Fibroblast of lung (primary cell): ENCODE results near the gene CBY2. TPM values are rescaled to one million over a fixed set of nuclear protein-coding genes. Genes with fewer than 3 reads are reported as not detected.

ENCODE experiments used
- DNase-seq, 2 donors: peaks; one replicate each; pipeline versions ENCODE4 v3.0.0 to v3.0.0-alpha.2; 2010; ENCODE audit warnings: low read depth in 2 of 2
- H2AFZ ChIP-seq: 2 replicates; pipeline ENCODE4 v1.5.1; 2012; ENCODE audit warnings: low read length, control low read depth, inconsistent platforms
- H3K27ac ChIP-seq: 2 replicates; pipeline ENCODE4 v1.5.1; 2011; ENCODE audit warnings: low read length, control low read depth; ENCODE audit not compliant: insufficient read depth
- H3K27me3 ChIP-seq: 2 replicates; pipeline ENCODE4 v1.5.1; 2011; ENCODE audit warnings: mild to moderate bottlenecking, low read length; ENCODE audit not compliant: control insufficient read depth, insufficient read depth
- H3K36me3 ChIP-seq: 2 replicates; pipeline ENCODE4 v1.5.1; 2011; ENCODE audit warnings: low read length; ENCODE audit not compliant: control insufficient read depth, insufficient read depth
- H3K4me1 ChIP-seq: 2 replicates; pipeline ENCODE4 v1.5.1; 2011; ENCODE audit warnings: low read length; ENCODE audit not compliant: control insufficient read depth, insufficient read depth; ENCODE audit errors: extremely low read depth
- H3K4me2 ChIP-seq: 2 replicates; pipeline ENCODE4 v1.5.1; 2011; ENCODE audit warnings: low read length, control low read depth; ENCODE audit not compliant: insufficient read depth; ENCODE audit errors: extremely low read depth
- H3K4me3 ChIP-seq, 4 experiments: fragments of 200-600 bp in 1 of 4; sonication (generic) in 1 of 4; replicated peaks in 1 of 4; 2 replicates each; pipeline ENCODE4 v1.5.1; 2011 to 2016; ENCODE audit warnings: low read length in 4 of 4, low read depth in 3 of 4, mild to moderate bottlenecking in 3 of 4, control low read depth in 2 of 4, inconsistent platforms in 1 of 4, mixed read lengths in 1 of 4; ENCODE audit not compliant: insufficient read depth in 1 of 4; ENCODE audit errors: control extremely low read depth in 1 of 4
- H3K79me2 ChIP-seq: 2 replicates; pipeline ENCODE4 v1.5.1; 2012; ENCODE audit warnings: mild to moderate bottlenecking, low read length, inconsistent platforms; ENCODE audit not compliant: control insufficient read depth, insufficient read depth
- H3K9ac ChIP-seq: 2 replicates; pipeline ENCODE4 v1.5.1; 2011; ENCODE audit warnings: mild to moderate bottlenecking, low read length, control low read depth; ENCODE audit not compliant: insufficient read depth
- H3K9me3 ChIP-seq: 2 replicates; pipeline ENCODE4 v1.5.1; 2012; ENCODE audit warnings: low read depth, low read length; ENCODE audit not compliant: control insufficient read depth, insufficient read depth
- H4K20me1 ChIP-seq: 2 replicates; pipeline ENCODE4 v1.5.1; 2011; ENCODE audit warnings: low read length; ENCODE audit not compliant: control insufficient read depth, insufficient read depth; ENCODE audit errors: extremely low read depth
- CTCF ChIP-seq, 2 donors: IDR thresholded peaks in 1 of 2; conservative IDR thresholded peaks in 1 of 2; 1 replicate in 1 of 2; 2 replicates in 1 of 2; pipeline ENCODE4 v1.5.1; 2011 to 2012; ENCODE audit warnings: low read length in 2 of 2, control low read depth in 1 of 2, inconsistent platforms in 1 of 2, low read depth in 1 of 2, mild to moderate bottlenecking in 1 of 2
- EZH2 ChIP-seq: IDR thresholded peaks from 2 replicates; pipeline ENCODE4 v1.5.1; 2012; ENCODE audit warnings: low read length, control low read depth, mild to moderate bottlenecking; ENCODE audit errors: missing control alignments
- polyA minus RNA-seq: library from RNA; depleted of rRNA, polyadenylated mRNA; stranded (reverse); fragments of >200 nt; gene quantifications from 2 replicates; pipeline ENCODE4 v1.2.3, GENCODE V29; 2011; ENCODE audit warnings: low replicate concordance
- polyA plus RNA-seq, 2 donors: library from polyadenylated mRNA; depleted of rRNA in 1 of 2; stranded (reverse) in 1 of 2; unstranded in 1 of 2; fragments of >200 nt; gene quantifications; 2 replicates each; pipeline ENCODE4 v1.2.1, GENCODE V29; 2011 to 2012; ENCODE audit warnings: missing spikeins in 1 of 2
- total RNA-seq: library from RNA; depleted of rRNA; stranded (reverse); fragments of >200 nt; gene quantifications from 2 replicates; pipeline ENCODE4 v1.2.1, GENCODE V29; 2014

Gene CBY2
- total RNA-seq (not detected in 2 replicates), polyA plus RNA-seq (not detected in 2 replicates), polyA minus RNA-seq (not detected in 2 replicates)
- not detected in 2 replicates for polyA plus RNA-seq (2012)

GRCh38 chr13:45702088-45702487 lies at the start of gene CBY2:
Gene CBY2 (plus strand): TSS chr13:45702320. CDS start chr13:45702391, 71 bp downstream.
- no peak within 1 kb of the TSS for H3K4me3 ChIP-seq
- H3K9me3 ChIP-seq: no peaks in the 10 kb centered on the region
- no peaks in the 10 kb centered on the region for H3K27me3 ChIP-seq
- no peaks in the 10 kb centered on the region for H4K20me1 ChIP-seq
- DNase-seq: no peak
- H3K79me2 ChIP-seq: no peaks in the 10 kb centered on the region
- H3K4me1 ChIP-seq: no peaks in the 10 kb centered on the region
- H3K4me2 ChIP-seq: no peak within 1 kb of the TSS
- TF ChIP-seq EZH2 (no peak), CTCF (conservative IDR thresholded peaks at IDR 0.05 in 1 of 2, IDR thresholded peaks at IDR 0.05 in 1 of 2; ENCODE audit: low read depth in 1 of 2, low read length in 2 of 2) (no peak)
- H3K9ac ChIP-seq: no peak within 1 kb of the TSS
- no peak within 1 kb of the TSS for H3K27ac ChIP-seq
- no peak within 1 kb of the TSS for H2AFZ ChIP-seq
- H3K36me3 ChIP-seq: no peaks in the 10 kb centered on the region

- no peaks in the 10 kb centered on the region for H3K9me3 ChIP-seq
- H3K27ac ChIP-seq: no peak overlapping the region
- no peak for DNase-seq
- H3K27me3 ChIP-seq: no peaks in the 10 kb centered on the region
- no peak overlapping the region for H3K9ac ChIP-seq
- H3K79me2 ChIP-seq: no peaks in the 10 kb centered on the region
- no peaks in the 10 kb centered on the region for H3K36me3 ChIP-seq
- H4K20me1 ChIP-seq: no peaks in the 10 kb centered on the region
- TF ChIP-seq CTCF (conservative IDR thresholded peaks at IDR 0.05 in 1 of 2, IDR thresholded peaks at IDR 0.05 in 1 of 2; ENCODE audit: low read depth in 1 of 2, low read length in 2 of 2) (no peak), EZH2 (no peak)
- H3K4me2 ChIP-seq: no peak overlapping the region
- H2AFZ ChIP-seq: no peak overlapping the region
- no peaks in the 10 kb centered on the region for H3K4me1 ChIP-seq
- H3K4me3 ChIP-seq: no peak overlapping the region
Measured at GRCh38 chr13:45654633-45655349, 47.3 kb upstream of the CBY2 start.

- H3K4me3 ChIP-seq: no peak overlapping the region
- H3K4me1 ChIP-seq: no peaks in the 10 kb centered on the region
- H3K4me2 ChIP-seq: no peak overlapping the region
- H3K79me2 ChIP-seq: no peaks in the 10 kb centered on the region
- peak in 1 of 2 donors; percentile 91 for DNase-seq
- H2AFZ ChIP-seq: no peak overlapping the region
- no peak overlapping the region for H3K9ac ChIP-seq
- no peaks in the 10 kb centered on the region for H4K20me1 ChIP-seq
- H3K9me3 ChIP-seq: no peaks in the 10 kb centered on the region
- H3K27me3 ChIP-seq: no peaks in the 10 kb centered on the region
- TF ChIP-seq EZH2 (no peak), CTCF (conservative IDR thresholded peaks at IDR 0.05 in 1 of 2, IDR thresholded peaks at IDR 0.05 in 1 of 2; ENCODE audit: low read depth in 1 of 2, low read length in 2 of 2) (no peak)
- no peaks in the 10 kb centered on the region for H3K36me3 ChIP-seq
- H3K27ac ChIP-seq: no peak overlapping the region
Measured at GRCh38 chr13:45658586-45659235, 43.4 kb upstream of the CBY2 start.
